ENCODE measurements around the gene RBPJ.

The RBPJ gene

DNA sequence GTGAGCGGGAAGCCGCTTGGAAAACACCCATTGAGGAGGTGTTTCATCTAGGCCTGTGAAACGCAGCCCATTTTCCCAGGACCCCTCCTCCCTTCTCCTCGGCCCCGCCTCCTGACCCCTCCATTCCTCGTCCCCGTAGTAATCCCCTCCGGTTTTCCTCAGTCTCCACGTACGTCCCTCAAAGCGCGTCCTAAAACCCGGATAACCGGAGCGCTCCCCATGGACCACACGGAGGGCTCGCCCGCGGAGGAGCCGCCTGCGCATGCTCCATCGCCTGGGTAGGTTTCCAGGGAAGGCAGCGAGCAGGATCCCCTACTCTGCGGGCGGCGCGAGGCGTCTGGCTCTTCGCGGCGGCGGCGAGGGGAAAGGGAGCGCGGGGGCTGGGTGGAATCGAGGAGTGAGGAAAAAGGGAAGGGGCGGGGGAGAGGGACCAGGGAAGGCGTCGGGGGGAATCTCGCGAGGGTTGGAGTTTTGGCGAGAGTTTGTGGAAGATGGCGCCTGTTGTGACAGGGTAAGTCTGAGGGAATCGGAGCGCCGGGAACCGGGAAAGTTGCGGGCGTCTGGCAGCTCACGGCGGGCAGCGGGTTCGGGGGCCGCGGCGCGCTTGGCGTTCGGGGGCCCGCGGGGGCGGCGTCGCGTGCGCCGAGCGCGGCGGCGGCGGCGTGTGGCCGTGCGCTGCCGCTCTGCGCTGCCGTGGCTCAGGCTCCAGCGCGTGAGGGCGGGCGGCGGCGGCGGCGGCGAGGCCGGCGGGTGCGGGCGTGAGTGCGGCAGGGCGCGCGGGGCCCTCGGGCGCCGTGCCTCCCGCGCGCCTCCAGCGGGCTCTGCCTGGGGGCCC is at the start of gene RBPJ:
Gene RBPJ, plus strand, starts transcription at position 477 of the 835 bp plus-strand sequence. Its CDS starts 15 bp downstream, at position 492.
- peak; percentile 91 for DNase-seq

GRCh38 chr4:26271703-26272102 is 49.1 kb upstream of the RBPJ start:
- no peak for DNase-seq

DNA sequence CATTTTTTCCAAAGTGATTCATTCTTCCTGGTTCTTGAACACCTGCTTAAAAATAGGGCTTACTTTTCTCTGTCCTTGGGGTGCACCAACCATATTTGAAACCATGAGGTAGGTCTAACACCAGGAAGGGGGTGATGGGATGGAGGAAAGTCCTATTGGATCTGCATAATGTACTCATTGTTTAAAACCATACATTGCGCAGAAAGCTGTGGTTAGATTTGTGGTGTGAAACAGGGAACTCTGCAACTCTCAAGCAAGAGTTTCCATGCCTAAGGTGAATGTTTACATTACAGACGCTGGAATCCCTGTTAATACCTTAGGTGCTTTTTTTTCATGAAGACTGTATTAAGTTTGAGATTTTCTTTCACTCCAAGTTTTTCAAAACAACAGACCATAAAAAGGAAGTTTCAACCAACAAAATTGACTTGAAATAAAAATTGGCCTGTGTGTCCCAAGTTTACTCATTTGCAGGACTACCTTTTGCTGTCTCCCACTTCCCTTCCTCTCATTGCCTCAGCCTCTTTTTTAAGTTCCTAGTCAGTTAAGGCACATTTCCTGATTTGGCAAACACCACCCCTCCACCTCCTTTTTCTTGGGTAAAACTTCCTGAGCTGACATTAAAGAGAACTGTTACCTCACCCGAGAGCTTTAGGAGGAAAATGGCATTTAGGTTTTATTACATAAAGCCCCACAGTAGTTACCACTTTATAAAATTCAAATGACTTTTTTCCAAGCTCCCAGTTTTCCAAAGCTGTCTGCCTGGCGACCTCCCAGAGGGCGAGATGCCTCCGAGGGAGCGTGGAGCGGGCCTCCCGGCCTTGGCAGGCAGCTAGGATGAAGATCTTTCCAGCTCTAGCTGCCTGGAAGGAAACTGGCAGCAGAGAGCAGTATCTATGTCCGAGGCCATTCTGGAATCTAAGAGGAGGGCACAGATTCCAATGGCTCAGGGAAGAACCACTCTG is 47.9 kb upstream of the RBPJ start:
- DNase-seq: no peak

GRCh38 chr4:26273616-26273980 is 47.2 kb upstream of the RBPJ start:
- DNase-seq: no peak

- DNase-seq: no peak
Observed at GRCh38 chr4:26275281-26275680, 45.5 kb upstream of the RBPJ start.

DNA sequence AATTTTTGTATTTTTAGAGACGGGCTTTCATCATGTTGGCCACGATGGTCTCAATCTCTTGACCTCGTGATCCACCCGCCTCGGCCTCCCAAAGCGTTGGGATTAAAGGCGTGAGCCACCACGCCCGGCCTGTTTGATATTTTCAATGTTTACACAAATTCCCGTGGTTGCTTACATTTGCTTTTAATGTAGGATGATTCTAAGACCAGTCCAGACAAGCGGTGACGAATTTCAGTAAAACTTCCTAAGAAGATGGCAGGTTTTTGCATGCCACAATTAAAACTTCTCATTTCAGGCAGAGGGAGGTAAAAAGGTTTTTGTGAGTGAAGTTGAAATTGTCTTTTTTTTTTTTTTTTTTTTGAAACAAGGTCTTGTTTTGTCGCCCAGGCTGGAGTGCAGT is 41.4 kb upstream of the RBPJ start:
- DNase-seq: no peak

DNA sequence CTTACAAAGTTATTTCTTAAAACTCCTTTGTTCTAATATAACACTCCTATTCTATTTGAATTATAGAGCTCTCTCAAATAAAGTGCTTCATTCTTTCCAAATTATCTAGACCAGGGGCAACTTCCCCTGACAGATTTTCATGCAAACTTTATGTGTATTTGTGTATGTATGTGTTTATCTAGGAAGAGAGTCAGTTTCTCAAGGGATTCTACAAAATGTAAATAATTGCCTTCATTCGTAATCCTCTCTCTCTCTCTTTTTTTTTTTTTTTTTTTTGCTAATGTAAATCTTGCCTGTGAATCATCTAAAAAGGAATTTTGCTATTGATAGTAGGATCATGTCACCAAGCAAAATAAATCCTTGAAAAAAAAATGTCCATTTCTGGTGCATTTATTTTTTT is 38.9 kb upstream of the RBPJ start:
- DNase-seq: no peak

- DNase-seq: no peak
Observed at GRCh38 chr4:26284536-26284935, 36.3 kb upstream of the RBPJ start.

DNA sequence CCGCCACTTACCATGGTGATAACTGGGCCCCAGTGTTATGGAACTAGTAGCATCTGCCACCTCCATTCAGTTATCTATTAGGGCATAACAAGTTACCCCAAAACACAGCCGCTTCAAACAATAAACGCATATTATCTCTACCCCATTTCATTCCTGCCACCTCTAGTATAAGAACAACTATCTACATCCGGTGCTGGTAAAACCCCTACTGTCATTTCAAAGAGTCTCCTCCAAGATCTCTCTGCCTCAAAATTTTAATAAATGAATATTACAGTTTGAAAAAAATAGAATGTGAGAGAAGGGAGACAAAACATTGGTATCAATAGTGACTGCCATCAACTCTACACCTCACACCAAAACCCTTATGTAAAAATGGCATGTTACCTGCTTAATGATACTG is 35.5 kb upstream of the RBPJ start:
- no peak for DNase-seq

DNA sequence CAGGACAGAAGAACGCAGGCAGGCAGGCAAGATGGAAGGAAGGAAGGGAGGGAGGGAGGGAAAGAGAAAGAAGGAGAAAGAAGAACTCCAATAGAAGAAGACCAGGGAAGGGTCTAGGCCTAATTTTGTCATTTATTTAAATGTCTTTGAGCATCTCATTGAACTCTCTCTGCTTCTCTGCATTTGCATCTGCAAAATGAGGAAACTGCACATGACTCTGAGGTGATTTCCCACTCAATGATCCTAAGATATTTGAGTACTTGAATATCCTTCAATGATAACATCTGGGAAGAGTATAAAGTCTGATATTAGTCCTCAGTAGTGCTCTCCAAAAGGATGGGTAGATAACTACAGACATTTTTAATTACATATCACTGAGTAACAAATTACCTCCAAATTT is 33.1 kb upstream of the RBPJ start:
- DNase-seq: no peak

- no peak for DNase-seq
Observed at GRCh38 chr4:26288355-26288909, 32.4 kb upstream of the RBPJ start.

- DNase-seq: no peak
Observed at GRCh38 chr4:26289401-26289800, 31.4 kb upstream of the RBPJ start.

DNA sequence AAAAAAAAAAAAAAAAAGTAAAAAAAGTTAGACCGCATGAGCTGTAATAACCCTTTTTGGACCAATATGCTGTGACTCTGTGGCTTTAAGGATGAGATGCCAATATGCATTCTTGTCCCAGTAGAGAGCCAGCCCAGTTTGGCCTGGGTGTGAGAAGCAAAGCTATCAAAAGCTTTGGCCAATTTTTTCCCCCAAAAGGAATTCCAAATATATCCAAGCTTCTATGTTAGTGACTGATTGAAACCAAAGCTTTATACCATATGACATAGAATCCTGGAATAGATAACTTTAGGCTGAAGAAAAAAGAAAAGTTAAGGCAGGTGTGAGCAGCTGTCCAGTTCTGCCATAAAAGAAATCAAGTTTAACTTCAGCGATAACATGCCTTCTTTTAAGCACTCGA is 30.5 kb upstream of the RBPJ start:
- no peak for DNase-seq

DNA sequence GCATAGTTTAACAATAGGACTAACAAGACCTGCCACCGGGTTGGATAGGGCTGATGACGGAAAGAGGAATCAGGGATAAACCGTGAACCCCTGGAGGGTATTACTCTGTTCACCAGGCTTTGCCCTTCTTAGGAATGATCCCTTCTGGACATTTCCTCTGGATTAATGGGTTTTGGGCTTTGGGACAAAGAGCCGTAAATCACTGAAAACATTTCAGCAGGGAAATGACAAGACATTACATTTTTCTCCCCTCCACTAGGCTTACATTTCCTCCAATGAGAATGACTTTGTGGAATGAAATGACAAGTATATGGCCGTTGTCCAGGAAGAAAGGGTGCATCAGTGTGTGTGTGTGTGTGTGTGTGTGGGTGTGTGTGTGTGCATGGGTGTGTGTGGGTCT is 25.9 kb upstream of the RBPJ start:
- no peak for DNase-seq

DNA sequence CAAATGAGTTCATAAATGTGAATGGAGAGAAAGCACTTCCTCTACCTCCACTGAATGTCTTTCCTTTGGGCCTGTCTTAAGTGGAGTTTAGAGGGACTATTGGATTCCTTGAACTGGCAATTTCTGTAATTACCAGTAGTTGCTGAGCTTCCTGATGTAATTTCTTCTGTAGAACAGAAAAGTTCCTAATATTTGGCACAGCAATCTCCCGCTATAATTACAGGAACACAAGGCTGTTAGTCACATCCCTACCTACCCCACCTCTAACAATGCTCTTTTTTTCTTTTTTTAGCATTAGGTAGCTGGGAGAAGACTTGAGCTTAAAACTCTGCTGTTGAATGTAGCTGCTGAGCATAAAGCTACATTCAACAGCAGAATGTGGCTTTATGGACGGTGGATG is 24.8 kb upstream of the RBPJ start:
- DNase-seq: no peak

GRCh38 chr4:26296514-26296913 is 24.3 kb upstream of the RBPJ start:
- no peak for DNase-seq

DNA sequence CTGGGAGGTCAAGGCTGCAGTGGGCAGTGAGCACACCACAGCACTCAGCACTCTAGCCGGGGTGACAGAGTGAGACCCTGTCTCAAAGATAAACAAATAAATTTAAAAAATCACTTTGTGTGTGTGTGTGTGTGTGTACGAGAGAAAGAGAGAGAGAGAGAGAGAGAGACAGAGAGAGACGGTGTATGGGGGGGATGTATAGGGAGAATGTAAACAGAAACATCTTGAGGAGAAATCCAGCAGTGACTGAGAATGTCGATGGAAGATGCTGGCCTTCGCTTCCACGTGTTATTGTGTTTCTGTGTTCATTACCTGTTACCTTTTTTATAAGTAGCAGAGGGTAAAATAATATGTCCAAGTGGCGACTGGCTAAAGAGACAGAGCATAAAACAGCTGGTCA is 23.6 kb upstream of the RBPJ start:
- DNase-seq: no peak

DNA sequence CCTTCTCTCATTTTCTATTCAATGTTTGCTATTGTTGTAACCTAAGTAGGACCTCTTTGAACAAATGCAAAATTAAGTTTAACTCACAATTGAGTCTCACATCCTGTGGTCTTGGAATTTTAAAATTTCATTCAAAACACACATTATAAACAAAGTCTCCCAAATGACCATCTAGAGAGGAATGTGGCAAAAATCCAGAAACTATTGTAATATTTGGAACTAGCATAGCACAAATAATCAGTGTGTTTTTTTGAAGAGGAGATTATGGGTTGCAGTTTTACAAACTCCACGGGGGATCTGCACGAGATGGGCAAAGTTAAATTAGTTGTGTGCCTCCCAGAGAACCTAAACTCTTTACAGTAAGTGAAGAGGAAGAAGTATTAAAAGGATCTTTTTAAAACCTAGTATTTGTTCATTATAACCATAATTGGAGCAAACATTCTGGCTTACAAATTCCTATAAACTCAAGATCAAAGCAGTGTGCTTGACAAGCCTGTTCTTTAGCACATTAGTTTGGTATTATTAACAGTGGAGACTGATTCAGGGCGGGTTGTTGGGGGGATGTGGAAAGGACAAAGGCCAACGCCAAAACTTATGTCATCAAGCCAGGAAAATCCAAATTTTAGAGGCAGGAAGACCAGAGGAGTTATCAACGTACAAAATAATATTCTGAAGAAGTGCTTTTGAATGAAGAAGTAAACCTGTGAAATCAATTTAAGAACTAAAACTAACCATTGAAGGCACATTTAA is 22.4 kb upstream of the RBPJ start:
- no peak for DNase-seq

DNA sequence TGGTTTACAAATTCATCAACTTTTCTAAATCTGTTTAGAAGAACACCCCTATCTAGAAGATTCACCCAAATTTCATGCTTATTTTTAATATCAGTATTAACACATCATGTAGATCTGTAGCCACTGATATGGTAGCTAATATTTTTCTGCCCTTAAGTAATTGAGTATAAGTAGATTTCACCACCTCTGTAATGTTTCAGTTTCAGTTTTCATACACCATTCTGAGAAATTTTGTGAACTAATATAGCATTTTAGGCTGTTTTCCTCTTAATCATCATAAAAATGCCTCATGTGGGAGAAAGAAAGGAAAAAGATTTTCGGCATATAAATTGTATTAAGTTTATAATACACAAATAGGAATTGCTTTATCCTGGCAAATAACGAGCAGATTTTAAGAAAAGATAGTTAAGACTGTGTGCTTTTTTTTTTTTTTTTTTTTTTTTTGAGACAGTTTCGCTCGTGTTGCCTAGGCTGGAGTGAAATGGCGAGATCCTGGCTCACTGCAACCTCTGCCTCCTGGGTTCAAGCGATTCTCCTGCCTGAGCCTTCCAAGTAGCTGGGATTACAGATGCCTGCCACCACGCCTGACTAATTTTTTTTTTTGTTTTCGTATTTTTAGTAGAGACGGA is 21.4 kb upstream of the RBPJ start:
- no peak for DNase-seq

GRCh38 chr4:26300314-26301307 is 20.2 kb upstream of the RBPJ start:
- no peak for DNase-seq
